NCI-H1694 (cell line): ENCODE measurements around the gene PSMC3.

Experiments
- DNase-seq: peaks from one replicate; lab custom pipeline; 2025; lab: John Stamatoyannopoulos, UW

The PSMC3 gene

DNA sequence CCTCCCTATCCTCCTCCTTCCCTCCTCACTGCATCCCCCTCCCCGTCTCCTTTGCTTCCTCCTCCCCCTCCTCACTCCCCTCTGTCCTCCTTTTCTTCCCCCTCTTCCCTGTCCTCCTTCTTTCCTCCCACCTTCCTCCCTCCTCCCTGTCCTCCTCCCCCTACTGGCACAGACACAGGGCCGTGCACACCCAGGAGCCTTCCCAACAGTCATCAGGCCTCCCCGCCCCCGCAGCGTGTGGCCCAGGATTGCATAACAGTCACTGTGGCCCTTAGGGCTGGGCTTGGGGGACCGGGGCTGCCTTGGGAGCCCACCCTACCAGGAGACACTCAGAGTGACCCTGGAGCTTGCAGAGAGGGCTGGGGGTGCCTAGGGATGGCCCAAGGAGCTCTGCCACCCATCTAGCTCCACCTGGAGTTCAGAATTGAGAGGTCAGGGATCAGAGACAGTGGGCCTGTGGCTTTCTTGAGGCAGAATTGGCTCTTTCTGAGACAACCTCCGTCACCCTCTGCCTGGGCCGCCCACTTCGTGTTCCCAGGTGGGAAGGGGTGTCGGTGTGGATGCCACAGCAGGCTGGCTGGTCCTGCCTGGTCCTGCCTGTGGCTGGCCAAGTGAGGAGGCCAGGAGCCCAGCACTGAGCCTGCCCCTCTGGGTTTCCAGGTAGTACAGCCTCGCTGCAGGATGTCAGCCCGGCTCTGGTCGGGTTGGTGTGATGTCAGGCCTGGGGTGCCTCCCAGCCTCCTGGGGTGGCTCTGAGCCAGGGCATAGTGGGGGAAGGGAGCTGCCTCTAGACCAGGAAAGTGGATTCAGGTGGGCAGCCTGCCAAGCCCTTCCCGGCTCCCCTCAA is 49.5 kb downstream of the PSMC3 start:
- no peak for DNase-seq

DNA sequence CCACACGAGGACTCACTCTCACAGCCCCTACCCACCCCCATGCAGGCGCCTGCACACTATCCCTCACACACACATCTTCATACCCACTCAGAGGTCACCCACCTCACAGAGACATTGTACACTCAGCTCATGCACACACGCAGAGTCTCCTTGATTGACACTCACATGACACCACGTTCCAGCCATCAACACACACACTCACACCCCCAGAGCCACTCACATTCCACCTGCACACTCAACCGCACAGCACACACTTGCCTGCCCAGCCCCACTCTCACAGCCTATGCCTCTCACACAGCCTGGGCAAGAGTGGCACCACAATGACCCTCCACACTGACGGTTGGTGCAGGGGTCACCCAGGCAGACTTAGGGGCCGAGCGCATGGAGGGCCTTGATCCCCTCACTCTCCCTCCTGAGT is 50.1 kb downstream of the PSMC3 start:
- DNase-seq, result no peak

DNA sequence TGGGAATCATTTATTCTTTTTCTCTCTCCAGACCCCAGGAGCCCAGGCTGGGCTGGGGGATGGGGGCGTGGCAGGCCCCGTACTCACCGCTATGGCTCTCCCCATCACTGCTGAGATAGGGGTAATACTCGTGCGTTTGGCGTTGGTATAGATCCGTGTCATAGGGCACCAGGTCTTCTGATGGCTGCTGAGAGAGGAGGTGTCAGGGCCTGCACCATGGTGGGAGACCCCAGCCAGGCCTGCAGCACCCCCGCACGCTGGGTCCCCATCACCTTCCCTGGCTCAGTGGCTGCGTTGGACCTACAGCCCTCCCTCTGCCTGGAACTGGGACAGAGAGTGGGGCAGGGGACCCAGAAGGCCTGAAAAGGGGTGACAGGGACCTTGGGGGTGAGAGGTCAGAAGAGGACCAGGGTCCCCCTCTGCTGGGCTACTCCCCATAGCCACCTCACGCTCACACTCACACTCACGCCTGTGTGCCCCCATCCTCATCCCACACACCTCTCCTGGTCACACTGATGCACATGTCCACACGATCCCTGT is 50.6 kb downstream of the PSMC3 start:
- no peak for DNase-seq

DNA sequence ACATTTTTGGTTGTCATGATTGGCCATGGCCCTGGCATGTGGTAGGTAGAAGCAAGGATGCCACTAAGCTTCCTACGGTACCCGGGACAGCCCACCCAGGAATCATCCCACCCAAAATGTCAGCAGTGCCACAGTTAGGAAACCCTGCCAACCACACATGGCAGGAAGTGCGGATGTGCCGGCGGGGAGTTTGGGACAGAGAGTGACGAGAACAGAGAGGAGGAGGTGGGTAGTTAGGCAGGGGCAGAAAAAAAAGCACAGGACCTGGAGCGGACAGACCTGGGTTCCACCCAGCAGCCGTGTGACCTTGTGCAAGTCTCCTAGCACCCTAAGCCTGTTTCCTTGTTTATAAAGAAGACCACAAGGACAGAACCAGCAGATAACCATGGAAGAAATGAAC is 51.2 kb downstream of the PSMC3 start:
- DNase-seq, result no peak

DNA sequence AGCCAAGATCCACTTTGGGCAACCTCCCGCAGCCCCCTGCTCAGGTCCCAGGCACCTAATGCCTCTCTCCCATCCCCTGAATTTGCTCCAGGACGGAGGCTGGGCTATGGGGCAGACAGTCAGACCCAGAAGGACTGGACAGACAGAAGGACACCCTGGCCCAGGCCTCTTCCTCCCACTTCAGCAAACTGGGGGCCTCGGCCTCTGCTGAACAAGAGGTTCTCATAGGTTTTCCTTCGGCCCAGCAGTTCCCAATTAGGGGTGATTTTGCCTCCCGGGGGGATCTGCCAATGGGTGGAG is 51.6 kb downstream of the PSMC3 start:
- no peak for DNase-seq

DNA sequence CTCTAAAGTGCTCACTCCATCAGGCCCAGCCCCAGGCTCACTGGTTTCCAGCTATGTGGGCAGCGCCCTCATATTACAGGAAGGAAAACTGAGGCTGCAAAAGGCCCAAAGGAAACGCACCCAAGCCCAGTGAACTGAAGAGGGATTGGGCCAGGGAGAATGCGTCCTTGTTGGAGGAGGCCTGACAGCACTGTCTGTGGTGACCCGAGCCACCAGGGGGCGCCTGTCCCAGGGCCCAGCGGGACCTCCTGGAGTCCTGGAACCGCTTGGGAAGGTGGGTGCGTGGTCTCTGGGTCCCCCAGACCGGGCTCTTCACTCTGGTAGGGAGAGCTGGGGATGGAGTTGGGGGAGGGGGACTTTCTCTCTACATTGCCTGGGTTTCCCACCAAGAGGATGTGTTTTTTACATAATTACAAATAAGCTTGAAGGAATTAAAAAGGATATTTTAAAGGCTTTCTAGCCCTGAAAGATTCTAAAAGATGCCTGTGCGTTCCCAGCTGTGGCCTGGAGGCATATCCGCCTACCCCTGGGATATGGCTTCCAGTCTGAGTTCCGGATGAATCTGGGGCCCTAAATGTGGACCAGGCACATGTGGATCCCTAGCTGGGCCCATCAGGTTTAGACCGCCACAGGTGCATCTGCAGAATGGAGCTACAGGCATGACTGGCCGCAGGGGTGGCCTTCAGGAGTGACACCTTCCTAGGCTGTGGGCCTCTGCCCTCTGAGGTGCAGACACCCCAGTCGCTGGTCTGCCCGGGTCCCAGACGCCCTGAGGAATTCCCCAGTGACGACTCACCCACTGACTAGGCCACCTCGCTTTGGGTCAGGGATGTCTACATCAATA is 52.1 kb downstream of the PSMC3 start:
- DNase-seq, result peak; percentile 33

DNA sequence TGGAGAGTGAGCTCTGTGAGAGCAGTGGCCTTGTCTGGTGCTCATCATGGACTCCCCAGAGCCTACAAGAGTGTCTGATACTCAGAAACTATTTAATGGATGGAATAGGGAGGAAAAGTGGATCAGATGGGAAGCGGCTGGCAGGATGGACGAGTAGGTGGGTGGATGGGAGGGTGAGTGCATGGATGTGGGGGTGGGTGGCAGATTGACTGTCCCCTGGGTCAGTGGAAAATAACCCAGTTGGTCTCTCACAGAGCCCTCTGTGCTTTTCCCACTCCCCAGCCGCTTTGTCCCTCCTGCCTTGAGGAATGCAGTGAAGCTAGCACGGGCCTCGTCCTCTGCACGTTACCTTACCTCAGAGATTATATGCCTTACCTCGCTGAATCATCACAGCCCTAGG is 53.8 kb downstream of the PSMC3 start:
- DNase-seq, result no peak

DNA sequence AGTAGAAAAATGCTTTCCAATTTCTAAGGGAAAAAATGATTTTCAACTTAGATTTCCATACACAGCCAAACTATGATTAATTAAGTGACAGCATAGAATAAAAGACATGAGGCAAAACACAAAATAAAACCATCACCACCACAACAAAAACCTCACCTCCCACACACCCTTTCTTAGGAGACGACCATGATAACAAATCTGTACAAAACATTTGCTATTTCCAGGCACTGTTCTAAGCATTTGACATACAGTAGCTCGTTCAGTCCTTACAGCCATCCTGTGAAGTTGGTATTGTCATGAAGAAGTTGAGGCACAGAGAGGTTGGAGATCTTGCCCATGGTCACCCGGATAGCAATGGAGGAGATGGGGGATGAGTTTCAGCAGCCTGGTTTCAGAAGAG is 56.6 kb downstream of the PSMC3 start:
- no peak for DNase-seq
